Neural progenitor cell (in vitro differentiated cells): ENCODE data around the gene PPM1N. TPM values are rescaled to one million over a fixed set of nuclear protein-coding genes. Genes with fewer than 3 reads are reported as not detected.
A peak's percentile ranks its signal among the peaks of the same experiment; 100 is the strongest.

Source experiments
- DNase-seq: peaks from one replicate; pipeline ENCODE4 v3.0.0-alpha.2; 2016; ENCODE audit warnings: low spot score
- H2AFZ ChIP-seq: fragments of 200-600 bp; sonication (generic); replicated peaks from 2 replicates; pipeline ENCODE4 v1.6.1; 2016; ENCODE audit warnings: antibody characterized with exemption
- H3F3A ChIP-seq: fragments of 200-600 bp; sonication (generic); 2 replicates; pipeline ENCODE4 v1.6.1; 2016; ENCODE audit warnings: antibody characterized with exemption, low read depth
- H3K27ac ChIP-seq: fragments of 200-600 bp; sonication (generic); 2 replicates; pipeline ENCODE4 v1.5.1; 2016; ENCODE audit warnings: mild to moderate bottlenecking
- H3K27me3 ChIP-seq: fragments of 200-600 bp; sonication (generic); 2 replicates; pipeline ENCODE4 v1.6.1; 2016; ENCODE audit warnings: mild to moderate bottlenecking, moderate library complexity
- H3K36me3 ChIP-seq: fragments of 200-600 bp; sonication (generic); 2 replicates; pipeline ENCODE4 v1.5.1; 2016
- H3K4me1 ChIP-seq: fragments of 200-600 bp; sonication (generic); 2 replicates; pipeline ENCODE4 v1.6.1; 2016; ENCODE audit warnings: mixed run types
- H3K4me2 ChIP-seq: fragments of 200-600 bp; sonication (generic); 2 replicates; pipeline ENCODE4 v1.6.1; 2016
- H3K4me3 ChIP-seq: fragments of 200-600 bp; sonication (generic); 2 replicates; pipeline ENCODE4 v1.5.1; 2016
- H3K79me2 ChIP-seq: fragments of 200-600 bp; sonication (generic); 2 replicates; pipeline ENCODE4 v1.6.1; 2016; ENCODE audit warnings: low read depth
- H3K9ac ChIP-seq: fragments of 200-600 bp; sonication (generic); 2 replicates; pipeline ENCODE4 v1.6.1; 2016
- H3K9me3 ChIP-seq: fragments of 200-600 bp; sonication (generic); 2 replicates; pipeline ENCODE4 v1.5.1; 2016; ENCODE audit warnings: low read depth
- H4K20me1 ChIP-seq: fragments of 200-600 bp; sonication (generic); 2 replicates; pipeline ENCODE4 v1.6.1; 2016; ENCODE audit warnings: low read depth
- H3K27ac Mint-ChIP-seq: 3 replicates; pipeline ENCODE4 v1.8.0; 2021; ENCODE audit warnings: mixed read lengths
- H3K27me3 Mint-ChIP-seq: 2 replicates; pipeline ENCODE4 v1.8.0; 2022; ENCODE audit warnings: low read depth, mild to moderate bottlenecking, inconsistent platforms, moderate library complexity, mixed read lengths; ENCODE audit not compliant: insufficient read depth
- H3K36me3 Mint-ChIP-seq: 3 replicates; pipeline ENCODE4 v1.8.0; 2021; ENCODE audit warnings: mixed read lengths
- H3K4me1 Mint-ChIP-seq: 3 replicates; pipeline ENCODE4 v1.8.0; 2021; ENCODE audit warnings: mixed read lengths
- H3K4me3 Mint-ChIP-seq: 3 replicates; pipeline ENCODE4 v1.8.0; 2021; ENCODE audit warnings: mild to moderate bottlenecking, moderate library complexity, mixed read lengths
- H3K9me3 Mint-ChIP-seq: 3 replicates; pipeline ENCODE4 v1.8.0; 2020; ENCODE audit warnings: mixed read lengths
- CTCF ChIP-seq: fragments of 200-600 bp; sonication (generic); IDR thresholded peaks from 2 replicates; pipeline ENCODE4 v1.5.1; 2017; ENCODE audit warnings: antibody characterized with exemption, mild to moderate bottlenecking
- EZH2 ChIP-seq: fragments of 200-600 bp; sonication (generic); IDR thresholded peaks from 2 replicates; pipeline ENCODE4 v1.6.1; 2017; ENCODE audit warnings: antibody characterized with exemption, mild to moderate bottlenecking, moderate library complexity
- EZH2phosphoT487 ChIP-seq: fragments of 200-600 bp; sonication (generic); IDR thresholded peaks from 2 replicates; pipeline ENCODE4 v1.6.1; 2017; ENCODE audit warnings: antibody characterized with exemption
- total RNA-seq: library from RNA; depleted of rRNA; stranded (reverse); fragments of >200 nt; gene quantifications from 2 replicates; pipeline ENCODE4 v1.2.3, GENCODE V29; 2015; ENCODE audit warnings: low replicate concordance

Gene PPM1N
- total RNA-seq, 1 donor from 2014 or later: 2.4 TPM

- H4K20me1 ChIP-seq: no peaks in the 10 kb centered on the region
- no peaks in the 10 kb centered on the region for H3K36me3 ChIP-seq
- TF ChIP-seq EZH2: no peak
- TF ChIP-seq CTCF: no peak
- TF ChIP-seq EZH2phosphoT487: no peak
- no peak overlapping the region for H3K27ac Mint-ChIP-seq
- no peaks in the 10 kb centered on the region for H3K27me3 ChIP-seq
- peaks cover 5% of the 10 kb centered on the region for H3K4me1 Mint-ChIP-seq
- H3K9me3 Mint-ChIP-seq: no peaks in the 10 kb centered on the region
- no peak for DNase-seq
- H3K27ac ChIP-seq: no peak overlapping the region
- no peak overlapping the region for H3K4me3 Mint-ChIP-seq
- no peak overlapping the region for H3K9ac ChIP-seq
- no peak overlapping the region for H3K4me2 ChIP-seq
- no peak overlapping the region for H3K4me3 ChIP-seq
- H3F3A ChIP-seq: peaks cover 6% of the 10 kb centered on the region
- peaks cover 11% of the 10 kb centered on the region for H3K4me1 ChIP-seq
- peaks cover 2% of the 10 kb centered on the region for H3K27me3 Mint-ChIP-seq
- no peaks in the 10 kb centered on the region for H3K9me3 ChIP-seq
- H2AFZ ChIP-seq: no peak overlapping the region
- H3K79me2 ChIP-seq: no peaks in the 10 kb centered on the region
- H3K36me3 Mint-ChIP-seq: peaks cover 4% of the 10 kb centered on the region
These were observed 49.0 kb downstream of the PPM1N start for GRCh38 chr19:45547211-45547770.

- Mint-ChIP-seq H3K4me1 (peaks cover 5% of the 10 kb centered on the region), H3K9me3 (no peaks in the 10 kb centered on the region)
- H4K20me1 ChIP-seq: peaks cover 3% of the 10 kb centered on the region
These were observed 49.8 kb downstream of the PPM1N start for GRCh38 chr19:45547965-45548609.

More at GRCh38 chr19:45547965-45548609, 49.8 kb downstream of the PPM1N start:
- H3K27me3 Mint-ChIP-seq: peaks cover 2% of the 10 kb centered on the region
- Histone ChIP-seq H3K27me3 (no peaks in the 10 kb centered on the region), H3K4me1 (peaks cover 11% of the 10 kb centered on the region), H3F3A (peaks cover 9% of the 10 kb centered on the region), H3K27ac (no peak overlapping the region), H2AFZ (no peak overlapping the region), H3K36me3 (no peaks in the 10 kb centered on the region), H3K4me3 (no peak overlapping the region), H3K4me2 (no peak overlapping the region), H3K79me2 (no peaks in the 10 kb centered on the region), H3K9me3 (no peaks in the 10 kb centered on the region), H3K9ac (no peak overlapping the region)
- H3K27ac Mint-ChIP-seq: peak overlapping the region; percentile 3
- TF ChIP-seq CTCF: no peak
- TF ChIP-seq EZH2: no peak
- TF ChIP-seq EZH2phosphoT487: no peak
- H3K4me3 Mint-ChIP-seq: no peak overlapping the region
- H3K36me3 Mint-ChIP-seq: peaks cover 7% of the 10 kb centered on the region
- DNase-seq: no peak

Other genes with a start within 250 kb of the PPM1N start
- gene MARK4, start 247.2 kb upstream of the PPM1N start, total RNA-seq: 22.8 and 30.1 TPM in 2 replicates
- gene CKM, start 175.6 kb upstream of the PPM1N start, total RNA-seq: not detected in 2 replicates
- 0.50 TPM in 1 of 2 replicates, not detected in the other for gene KLC3, start 157.7 kb upstream of the PPM1N start, total RNA-seq
- 31.0 and 71.6 TPM in 2 replicates for gene ERCC2, start 127.9 kb upstream of the PPM1N start, total RNA-seq
- gene PPP1R13L, start 93.4 kb upstream of the PPM1N start, total RNA-seq: 2.9 and 8.6 TPM in 2 replicates
- gene POLR1G, start 91.8 kb upstream of the PPM1N start, total RNA-seq: 5.5 and 6.8 TPM in 2 replicates
- 46.0 and 74.5 TPM in 2 replicates for gene ERCC1, start 74.5 kb upstream of the PPM1N start, total RNA-seq
- 2.3 and 5.4 TPM in 2 replicates for gene FOSB, start 30.4 kb upstream of the PPM1N start, total RNA-seq
- gene RTN2, start 1.4 kb upstream of the PPM1N start, total RNA-seq: 4.8 and 10.4 TPM in 2 replicates
- gene VASP, start 9.0 kb downstream of the PPM1N start, total RNA-seq: 32.6 and 62.2 TPM in 2 replicates
- 3.7 and 11.3 TPM in 2 replicates for gene OPA3, start 86.4 kb downstream of the PPM1N start, total RNA-seq
- not detected in 2 replicates for gene GPR4, start 103.8 kb downstream of the PPM1N start, total RNA-seq
- 15.9 and 20.3 TPM in 2 replicates for gene EML2, start 141.0 kb downstream of the PPM1N start, total RNA-seq
- gene GIPR, start 169.8 kb downstream of the PPM1N start, total RNA-seq: not detected in 2 replicates
- gene SNRPD2, start 193.5 kb downstream of the PPM1N start, total RNA-seq: 330 and 405 TPM in 2 replicates
- 4.5 and 15.7 TPM in 2 replicates for gene QPCTL, start 194.2 kb downstream of the PPM1N start, total RNA-seq
- gene FBXO46, start 232.5 kb downstream of the PPM1N start, total RNA-seq: 7.5 and 21.3 TPM in 2 replicates
- gene MEIOSIN, start 235.0 kb downstream of the PPM1N start, total RNA-seq: 0.06 TPM in 1 of 2 replicates, not detected in the other